GM12873 (cell line): ENCODE results near the gene BAZ2B.

Experiments
- TF ChIP-seq, protein P1 (sequence below): IDR thresholded peaks from 2 replicates; pipeline ENCODE4 v1.5.1; 2012; ENCODE audit warnings: low read depth, mild to moderate bottlenecking, moderate library complexity, low read length, control low read depth; ENCODE audit not compliant: insufficient read depth; ENCODE audit errors: missing control alignments

BAZ2B gene

DNA sequence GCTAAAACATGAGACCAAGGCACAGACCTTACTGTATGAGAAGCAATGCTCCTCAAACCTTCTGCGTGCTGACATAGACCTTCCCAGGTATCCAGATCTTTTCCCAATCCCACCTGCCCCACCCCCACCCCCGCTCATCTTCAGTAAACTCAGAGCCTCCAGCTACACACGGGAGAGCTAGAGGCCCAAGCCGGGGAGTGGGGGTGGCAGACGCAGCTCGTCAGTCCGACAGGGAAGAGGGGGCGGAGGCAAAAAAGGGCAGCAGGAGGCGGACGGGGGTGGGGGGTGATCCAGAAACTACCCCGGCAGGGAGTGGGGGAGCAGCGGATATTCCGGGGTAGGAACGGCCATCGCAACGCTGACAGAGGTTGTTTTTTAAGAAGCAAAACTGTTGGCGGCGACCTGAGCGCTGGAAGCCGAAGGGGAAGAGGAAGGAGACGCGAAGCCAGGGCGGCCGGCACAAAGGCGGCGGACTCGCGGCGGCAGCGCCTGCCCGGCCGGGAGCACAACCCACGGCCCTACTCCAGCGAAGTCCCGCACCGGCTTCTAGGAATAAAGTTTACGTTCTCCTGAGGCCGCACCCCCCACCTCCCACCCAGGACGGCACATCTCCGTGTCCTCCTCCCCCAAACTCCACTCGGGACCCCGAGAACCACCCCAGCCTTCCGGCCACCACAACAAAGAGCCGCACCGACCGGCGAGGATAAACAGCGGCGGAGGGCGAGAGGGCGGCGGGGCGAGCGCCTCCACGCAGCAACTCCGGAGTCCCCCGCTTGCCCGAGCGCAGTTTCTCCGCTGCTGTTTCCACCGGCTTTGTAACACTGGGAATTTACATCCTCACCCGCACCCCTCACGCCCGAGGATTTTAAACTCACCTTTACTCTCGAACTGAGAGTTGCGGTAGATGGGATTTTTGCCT is 722 bp downstream of the BAZ2B start:
- TF ChIP-seq, protein P1, sequence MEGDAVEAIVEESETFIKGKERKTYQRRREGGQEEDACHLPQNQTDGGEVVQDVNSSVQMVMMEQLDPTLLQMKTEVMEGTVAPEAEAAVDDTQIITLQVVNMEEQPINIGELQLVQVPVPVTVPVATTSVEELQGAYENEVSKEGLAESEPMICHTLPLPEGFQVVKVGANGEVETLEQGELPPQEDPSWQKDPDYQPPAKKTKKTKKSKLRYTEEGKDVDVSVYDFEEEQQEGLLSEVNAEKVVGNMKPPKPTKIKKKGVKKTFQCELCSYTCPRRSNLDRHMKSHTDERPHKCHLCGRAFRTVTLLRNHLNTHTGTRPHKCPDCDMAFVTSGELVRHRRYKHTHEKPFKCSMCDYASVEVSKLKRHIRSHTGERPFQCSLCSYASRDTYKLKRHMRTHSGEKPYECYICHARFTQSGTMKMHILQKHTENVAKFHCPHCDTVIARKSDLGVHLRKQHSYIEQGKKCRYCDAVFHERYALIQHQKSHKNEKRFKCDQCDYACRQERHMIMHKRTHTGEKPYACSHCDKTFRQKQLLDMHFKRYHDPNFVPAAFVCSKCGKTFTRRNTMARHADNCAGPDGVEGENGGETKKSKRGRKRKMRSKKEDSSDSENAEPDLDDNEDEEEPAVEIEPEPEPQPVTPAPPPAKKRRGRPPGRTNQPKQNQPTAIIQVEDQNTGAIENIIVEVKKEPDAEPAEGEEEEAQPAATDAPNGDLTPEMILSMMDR = no peak

DNA sequence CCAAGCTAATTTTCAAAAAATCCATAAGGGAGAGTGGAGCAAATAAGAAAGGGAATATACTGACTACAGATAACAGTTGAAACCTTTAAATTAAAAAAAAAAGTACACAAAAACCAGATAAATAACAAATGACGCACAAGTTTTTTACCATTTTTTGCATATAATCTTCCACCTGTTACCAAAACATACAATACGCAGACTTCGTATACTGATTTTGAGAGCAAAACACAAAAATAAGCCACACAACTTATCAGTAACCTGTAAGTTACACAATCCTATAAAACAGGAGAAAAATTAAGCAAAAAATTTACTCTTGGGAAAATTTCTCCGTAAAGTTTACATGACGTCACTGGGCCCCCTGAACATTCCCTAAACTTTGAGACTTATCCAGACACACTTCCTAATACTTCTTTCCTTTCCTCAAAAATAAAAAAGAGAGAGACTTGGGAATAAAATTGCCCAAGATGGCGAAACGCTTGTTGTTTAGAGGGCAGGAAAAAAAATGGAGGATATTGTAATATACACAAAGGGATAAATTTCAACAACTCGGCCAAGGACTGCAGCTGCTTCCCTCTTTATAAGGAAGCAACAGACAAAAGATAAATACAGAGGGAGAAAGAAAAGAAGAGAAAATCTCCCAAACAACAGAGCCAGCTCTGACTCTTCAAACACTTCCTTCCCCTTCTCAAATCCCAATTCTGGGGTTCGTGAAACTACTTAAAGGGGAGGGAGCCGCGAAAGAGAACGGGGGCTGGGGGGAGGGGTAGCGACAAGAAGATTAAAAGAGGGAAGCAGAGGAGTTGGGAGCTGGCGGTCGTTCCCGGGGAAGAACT is 1.6 kb downstream of the BAZ2B start:
- TF ChIP-seq, protein P1 = no peak

DNA sequence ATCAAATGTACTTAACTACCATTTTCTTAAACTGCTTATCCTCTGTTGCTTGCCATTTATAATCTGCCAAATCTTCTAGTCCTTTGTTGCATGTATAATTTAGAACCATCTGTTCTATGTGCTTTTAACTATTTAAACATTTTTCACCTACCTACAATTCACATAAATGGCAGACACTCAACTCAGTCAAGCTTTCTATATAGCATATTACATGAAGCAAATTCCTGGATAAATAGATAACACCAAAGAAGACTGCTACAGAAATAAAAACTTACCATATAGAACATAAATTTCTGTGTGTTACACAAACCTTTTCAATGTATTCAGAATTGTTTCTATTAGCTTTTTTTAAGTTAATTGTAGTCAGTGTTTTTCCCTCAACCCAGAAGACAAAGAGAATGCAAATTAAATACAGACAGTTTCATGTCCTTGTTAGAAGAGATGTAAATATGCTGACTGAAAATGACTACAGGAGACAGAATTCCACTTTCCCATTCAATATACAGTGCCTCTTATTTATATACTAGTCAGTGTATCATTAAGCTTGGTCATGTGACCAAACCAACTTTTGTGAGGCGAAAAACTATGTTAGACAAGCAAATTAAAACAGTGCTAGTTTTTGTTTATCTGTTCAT is 2.6 kb downstream of the BAZ2B start:
- TF ChIP-seq, protein P1 = no peak

DNA sequence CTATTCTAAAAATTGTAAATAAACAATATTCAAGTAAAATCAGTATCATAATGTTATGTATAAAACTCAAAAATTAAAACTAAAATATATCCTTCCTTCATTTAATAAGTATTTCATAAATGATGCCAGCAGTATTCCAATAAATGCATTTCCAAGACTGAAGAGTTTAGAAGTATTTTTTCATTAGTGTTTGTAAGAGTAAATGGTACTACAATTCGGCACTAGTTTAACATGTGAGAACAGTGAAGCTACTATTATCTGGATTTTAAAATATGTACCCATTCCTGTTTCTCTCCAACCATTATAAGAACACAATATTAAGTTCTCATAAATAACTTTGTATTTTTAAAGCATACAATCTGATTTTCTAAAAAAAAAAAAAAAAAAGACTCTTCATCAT is 3.3 kb downstream of the BAZ2B start:
- TF ChIP-seq, protein P1 = no peak

DNA sequence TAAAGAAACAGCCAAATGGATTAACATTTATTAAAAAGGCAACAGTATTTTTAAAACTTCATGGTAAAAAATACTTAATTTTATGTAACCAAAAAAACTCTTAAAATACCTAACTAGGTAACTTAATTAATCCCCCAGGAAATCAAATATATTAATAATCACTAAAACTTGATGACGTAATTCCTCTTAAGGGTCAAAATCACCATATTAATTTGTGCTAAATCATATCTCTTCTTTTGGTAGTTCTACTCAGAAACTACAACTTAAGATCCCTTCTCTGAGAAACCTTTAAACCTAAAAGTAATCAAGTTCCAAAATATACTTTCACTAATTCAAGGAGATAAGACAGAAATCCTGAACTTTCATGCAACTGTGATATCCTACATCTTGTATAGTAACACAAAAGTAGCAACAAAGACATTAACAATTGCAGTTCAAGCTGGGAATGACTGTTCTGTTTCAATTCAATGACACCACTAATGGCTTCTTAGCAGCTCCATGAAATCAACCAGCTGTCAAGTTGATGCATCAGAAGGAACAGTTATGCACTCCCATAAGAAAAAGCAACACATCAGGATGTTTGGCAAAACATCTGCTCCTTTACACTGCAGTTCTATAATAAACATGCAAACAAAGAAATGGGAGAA is 4.0 kb downstream of the BAZ2B start:
- TF ChIP-seq, protein P1 = no peak

DNA sequence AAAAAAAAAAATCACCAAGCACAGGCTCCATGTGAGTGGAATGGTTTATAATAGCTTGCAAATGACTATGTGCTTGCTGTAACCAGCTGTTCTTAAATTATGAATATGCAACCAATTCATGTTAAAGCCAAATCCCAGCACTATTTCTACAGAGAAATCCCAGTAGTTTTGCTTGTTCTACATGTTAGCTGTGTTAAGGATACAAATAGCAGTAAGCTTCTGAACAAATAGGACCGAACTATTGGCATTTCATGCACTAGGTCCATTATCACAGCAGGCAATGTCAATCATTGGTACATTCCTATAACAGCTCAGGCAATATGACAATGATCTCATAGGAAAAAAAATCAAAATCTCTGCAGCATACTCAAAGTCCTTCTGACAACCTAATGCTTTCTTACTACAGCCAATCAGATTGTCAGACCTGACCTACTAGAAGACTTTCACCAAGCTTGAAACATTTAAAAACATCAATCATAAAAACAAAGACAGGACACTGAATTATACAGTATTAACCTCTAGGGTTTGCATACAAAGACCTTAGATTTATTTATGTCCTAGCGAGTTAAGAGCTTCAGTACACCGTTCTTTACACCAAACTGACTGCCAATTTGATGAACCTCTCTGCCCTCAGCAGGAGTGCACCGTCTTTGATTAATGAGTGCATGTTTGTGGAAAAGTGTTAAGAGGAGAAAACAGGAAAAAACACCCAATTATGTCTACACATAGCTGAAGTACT is 6.4 kb downstream of the BAZ2B start:
- TF ChIP-seq, protein P1 = no peak
